ENCODE results near the gene HOXA4. TPM values are rescaled to one million over a fixed set of nuclear protein-coding genes. Genes with fewer than 3 reads are reported as not detected.

HOXA4 gene
- total RNA-seq, 1 donor = 0.72 TPM

DNA sequence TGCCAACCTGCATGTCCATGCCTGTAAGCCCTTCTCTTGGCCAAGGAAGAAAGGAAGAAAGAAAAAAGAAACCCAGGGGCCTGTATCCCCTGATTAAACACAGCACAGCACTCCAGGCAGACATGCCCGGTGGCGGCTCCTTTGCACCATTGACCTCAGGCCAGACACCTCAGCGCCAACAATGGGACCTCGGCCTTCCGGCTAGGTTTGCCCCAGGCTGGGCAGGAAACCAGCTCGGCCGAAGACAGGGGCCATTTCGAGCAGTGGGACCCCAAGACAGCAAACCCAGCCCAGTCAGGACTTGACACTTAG, 40.7 kb upstream of the HOXA4 start:
- Histone ChIP-seq H3K4me3 (ENCODE audit: insufficient read depth, low read length) (peak overlapping the region; percentile 75), H3K9me3 (ENCODE audit: low read depth, low read length) (no peaks in the 10 kb centered on the region), H3K79me2 (ENCODE audit: insufficient read depth, low read length) (peaks cover 100% of the 10 kb centered on the region), H3K27ac (ENCODE audit: low read depth, low read length) (peak overlapping the region; percentile 76), H3K4me2 (ENCODE audit: insufficient read depth, low read length) (peak overlapping the region; percentile 99), H3K4me1 (ENCODE audit: insufficient read depth, low read length) (peaks cover 43% of the 10 kb centered on the region), H2AFZ (ENCODE audit: low read length) (no peak overlapping the region), H4K20me1 (ENCODE audit: insufficient read depth, low read length) (peaks cover 7% of the 10 kb centered on the region), H3K36me3 (ENCODE audit: insufficient read depth, low read length) (peaks cover 18% of the 10 kb centered on the region), H3K27me3 (ENCODE audit: insufficient read depth, low read length) (no peaks in the 10 kb centered on the region)
- no peak for DNase-seq (ENCODE audit: insufficient read length, low spot score, missing footprints)
- TF ChIP-seq, protein P1, sequence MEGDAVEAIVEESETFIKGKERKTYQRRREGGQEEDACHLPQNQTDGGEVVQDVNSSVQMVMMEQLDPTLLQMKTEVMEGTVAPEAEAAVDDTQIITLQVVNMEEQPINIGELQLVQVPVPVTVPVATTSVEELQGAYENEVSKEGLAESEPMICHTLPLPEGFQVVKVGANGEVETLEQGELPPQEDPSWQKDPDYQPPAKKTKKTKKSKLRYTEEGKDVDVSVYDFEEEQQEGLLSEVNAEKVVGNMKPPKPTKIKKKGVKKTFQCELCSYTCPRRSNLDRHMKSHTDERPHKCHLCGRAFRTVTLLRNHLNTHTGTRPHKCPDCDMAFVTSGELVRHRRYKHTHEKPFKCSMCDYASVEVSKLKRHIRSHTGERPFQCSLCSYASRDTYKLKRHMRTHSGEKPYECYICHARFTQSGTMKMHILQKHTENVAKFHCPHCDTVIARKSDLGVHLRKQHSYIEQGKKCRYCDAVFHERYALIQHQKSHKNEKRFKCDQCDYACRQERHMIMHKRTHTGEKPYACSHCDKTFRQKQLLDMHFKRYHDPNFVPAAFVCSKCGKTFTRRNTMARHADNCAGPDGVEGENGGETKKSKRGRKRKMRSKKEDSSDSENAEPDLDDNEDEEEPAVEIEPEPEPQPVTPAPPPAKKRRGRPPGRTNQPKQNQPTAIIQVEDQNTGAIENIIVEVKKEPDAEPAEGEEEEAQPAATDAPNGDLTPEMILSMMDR (IDR thresholded peaks at IDR 0.05; ENCODE audit: extremely low read depth, low read depth, low read length) = no peak

DNA sequence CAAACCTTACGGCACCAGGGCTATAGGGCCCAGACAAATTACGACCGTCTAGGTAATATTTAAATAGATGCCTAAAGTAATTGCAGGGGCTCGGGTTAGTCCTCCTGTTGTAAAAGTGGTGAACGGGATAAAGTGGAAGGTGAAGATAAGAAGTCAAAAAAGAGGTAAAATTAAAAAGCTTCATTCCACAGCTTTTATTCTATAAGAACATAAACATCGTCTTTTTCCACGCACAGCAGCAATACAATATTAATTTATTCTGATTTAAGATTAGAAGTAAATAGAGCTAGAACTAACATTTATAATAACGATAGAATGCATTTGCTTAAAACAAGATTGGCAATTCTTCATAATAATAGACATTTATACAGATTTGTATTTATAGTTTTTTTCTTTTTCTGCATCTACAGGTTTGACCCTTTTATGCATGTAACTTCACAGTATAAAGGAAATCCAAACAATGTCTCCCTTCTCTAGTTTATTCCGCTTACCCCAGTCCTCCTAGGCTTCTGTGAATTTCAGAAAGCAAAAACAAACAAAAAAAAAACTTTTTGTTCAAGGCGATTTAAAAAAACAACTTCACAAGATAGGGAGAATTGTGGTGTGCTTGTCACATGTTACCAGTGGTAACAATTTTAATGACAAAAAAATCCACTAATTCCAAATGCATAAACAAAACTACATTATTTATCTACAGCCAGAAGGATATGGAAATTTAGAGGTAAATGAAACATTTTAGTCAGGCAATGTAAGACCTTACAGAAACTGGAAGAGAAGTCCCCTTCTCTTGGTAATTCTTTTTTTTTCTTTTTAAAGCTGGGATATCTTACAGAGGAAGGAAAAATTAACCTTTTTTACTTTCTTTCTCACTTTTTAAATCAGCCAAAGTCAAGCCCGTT, 40.1 kb upstream of the HOXA4 start:
- H3K9me3 ChIP-seq (ENCODE audit: low read depth, low read length) = no peaks in the 10 kb centered on the region
- H3K4me2 ChIP-seq (ENCODE audit: insufficient read depth, low read length) = peak overlapping the region; percentile 99
- H3K27ac ChIP-seq (ENCODE audit: low read depth, low read length) = peak overlapping the region; percentile 76
- DNase-seq (ENCODE audit: insufficient read length, low spot score, missing footprints) = no peak
- H2AFZ ChIP-seq (ENCODE audit: low read length) = no peak overlapping the region
- peaks cover 100% of the 10 kb centered on the region for H3K79me2 ChIP-seq (ENCODE audit: insufficient read depth, low read length)
- H3K36me3 ChIP-seq (ENCODE audit: insufficient read depth, low read length) = peaks cover 18% of the 10 kb centered on the region
- H3K4me3 ChIP-seq (ENCODE audit: insufficient read depth, low read length) = peak overlapping the region; percentile 75
- peaks cover 37% of the 10 kb centered on the region for H3K4me1 ChIP-seq (ENCODE audit: insufficient read depth, low read length)
- TF ChIP-seq, protein P1 (IDR thresholded peaks at IDR 0.05; ENCODE audit: extremely low read depth, low read depth, low read length) = no peak
- H3K27me3 ChIP-seq (ENCODE audit: insufficient read depth, low read length) = no peaks in the 10 kb centered on the region
- peaks cover 7% of the 10 kb centered on the region for H4K20me1 ChIP-seq (ENCODE audit: insufficient read depth, low read length)

DNA sequence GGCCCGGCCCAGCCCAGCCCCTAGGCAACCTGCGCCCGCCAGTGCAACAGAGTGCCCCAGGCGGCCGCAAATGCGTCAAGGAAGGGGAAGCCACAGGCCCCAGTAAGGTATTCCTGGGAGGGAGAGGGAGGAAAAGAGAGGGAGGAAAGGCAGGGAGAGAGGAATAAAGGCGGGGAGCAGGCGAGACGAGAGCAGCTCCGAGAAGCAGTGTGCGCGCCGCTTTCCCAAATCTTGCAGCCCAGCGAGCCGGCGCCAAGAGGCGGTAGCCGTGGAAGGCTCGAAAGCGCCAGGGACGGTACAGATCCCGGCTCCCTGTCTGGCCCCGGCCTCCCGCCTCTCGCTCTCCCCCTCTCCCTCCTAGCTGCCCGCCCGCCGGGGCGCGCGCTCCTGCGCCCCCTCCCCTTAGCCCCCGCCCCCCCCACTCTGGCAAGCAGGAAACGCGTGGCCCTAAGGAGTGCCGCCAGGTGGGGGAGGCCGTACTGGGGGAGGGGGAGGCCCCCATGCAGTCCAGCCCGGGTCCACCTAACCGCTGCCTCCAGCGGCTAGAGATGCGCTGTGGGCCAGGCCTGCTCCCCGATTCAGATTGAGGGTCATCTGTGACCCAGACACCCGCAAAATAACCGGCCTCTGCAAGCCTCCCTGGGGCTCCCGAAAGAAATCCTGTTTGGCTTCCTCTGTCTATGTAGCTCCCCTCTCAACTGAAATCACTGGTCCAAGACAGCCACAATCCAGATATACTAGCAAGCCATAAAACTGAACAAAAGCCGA, 39.3 kb upstream of the HOXA4 start:
- Histone ChIP-seq H3K27me3 (ENCODE audit: insufficient read depth, low read length) (no peaks in the 10 kb centered on the region), H3K9me3 (ENCODE audit: low read depth, low read length) (no peaks in the 10 kb centered on the region), H2AFZ (ENCODE audit: low read length) (no peak overlapping the region), H3K79me2 (ENCODE audit: insufficient read depth, low read length) (peaks cover 100% of the 10 kb centered on the region), H3K4me2 (ENCODE audit: insufficient read depth, low read length) (peak overlapping the region; percentile 99), H3K27ac (ENCODE audit: low read depth, low read length) (peak overlapping the region; percentile 95), H3K36me3 (ENCODE audit: insufficient read depth, low read length) (peaks cover 18% of the 10 kb centered on the region), H3K4me1 (ENCODE audit: insufficient read depth, low read length) (peaks cover 29% of the 10 kb centered on the region), H3K4me3 (ENCODE audit: insufficient read depth, low read length) (peak overlapping the region; percentile 75), H4K20me1 (ENCODE audit: insufficient read depth, low read length) (peaks cover 8% of the 10 kb centered on the region)
- TF ChIP-seq, protein P1 (IDR thresholded peaks at IDR 0.05; ENCODE audit: extremely low read depth, low read depth, low read length) = no peak
- DNase-seq (ENCODE audit: insufficient read length, low spot score, missing footprints) = no peak
